T-helper 1 cell treated with Interleukin-12 subunit alpha and Interleukin-12 subunit beta and Interleukin-4 antibody, amounts not matched to agents 30 ng/mL and 1 ng/mL, for 36 hours (primary cell): ENCODE data around the gene CKB. TPM values are rescaled to one million over a fixed set of nuclear protein-coding genes. Genes with fewer than 3 reads are reported as not detected.

Source experiments
- intact Hi-C: fragments of 100-400 bp; cut with micrococcal nuclease; formaldehyde crosslinking; loops from one replicate; pipeline ENCODE4 v1.15.1; 2024
- total RNA-seq: library from RNA; stranded (reverse); gene quantifications from 2 replicates; pipeline ENCODE4 v1.2.3, GENCODE V29; 2022

The CKB gene
- total RNA-seq, 1 donor from 2014 or later: 4.2 TPM

DNA sequence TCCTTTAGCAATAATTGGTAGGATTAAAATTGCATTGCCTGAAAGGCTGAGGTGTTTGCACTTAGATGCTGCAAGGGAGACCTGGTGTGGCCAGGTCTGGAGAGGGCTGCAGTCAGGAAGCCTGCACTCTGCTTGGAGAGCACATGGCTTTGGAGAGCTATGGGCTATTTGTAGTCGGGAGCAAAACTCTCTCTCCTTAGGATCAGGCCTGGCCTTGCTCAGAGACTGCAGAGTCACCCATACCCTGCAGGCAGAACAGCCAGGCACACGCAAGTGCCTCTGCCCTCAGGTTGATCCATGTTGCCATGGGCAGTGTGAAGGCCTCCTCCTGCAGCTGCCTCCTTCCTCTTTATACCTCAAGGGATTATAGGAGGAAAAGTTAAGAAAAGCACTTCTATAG, 26.8 kb downstream of the CKB start:
- intact Hi-C loops: no loop called here

DNA sequence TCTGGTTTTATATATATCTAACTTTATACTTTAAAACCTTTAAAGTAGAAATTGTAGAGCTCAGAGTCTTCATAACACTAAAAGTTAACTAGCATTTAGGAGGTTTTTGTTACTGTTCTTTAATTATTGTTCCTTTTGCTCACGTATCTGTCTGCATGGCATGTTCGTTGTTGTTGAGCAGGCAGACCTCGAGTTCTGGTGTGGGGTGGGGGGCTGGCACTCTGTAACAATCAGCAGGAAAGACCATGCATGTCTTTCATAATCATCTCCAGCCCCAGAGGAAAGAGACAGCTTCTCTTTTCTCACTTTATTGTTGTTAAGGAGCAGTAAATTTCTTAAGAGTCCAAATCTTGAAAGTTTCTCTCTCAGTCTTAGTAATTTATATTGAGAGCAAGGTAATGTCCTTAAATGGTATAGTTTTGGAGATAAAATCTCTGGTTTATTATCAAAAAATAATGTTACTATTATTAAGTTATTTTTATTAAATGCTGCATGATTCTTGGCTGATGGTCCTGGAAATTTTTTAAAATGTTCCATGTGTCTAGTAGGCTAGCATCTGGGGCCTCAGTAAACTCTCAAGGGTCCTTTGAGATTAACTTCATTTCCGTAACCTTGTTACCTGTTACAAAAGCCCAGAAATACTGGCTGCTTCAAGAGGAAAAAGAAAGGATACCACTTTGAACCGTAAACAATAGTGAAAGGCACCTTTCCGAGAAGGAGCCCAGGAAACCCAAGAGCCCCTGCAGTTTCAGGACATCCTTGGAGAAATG, 30.3 kb downstream of the CKB start:
- intact Hi-C loops: no loop called here

DNA sequence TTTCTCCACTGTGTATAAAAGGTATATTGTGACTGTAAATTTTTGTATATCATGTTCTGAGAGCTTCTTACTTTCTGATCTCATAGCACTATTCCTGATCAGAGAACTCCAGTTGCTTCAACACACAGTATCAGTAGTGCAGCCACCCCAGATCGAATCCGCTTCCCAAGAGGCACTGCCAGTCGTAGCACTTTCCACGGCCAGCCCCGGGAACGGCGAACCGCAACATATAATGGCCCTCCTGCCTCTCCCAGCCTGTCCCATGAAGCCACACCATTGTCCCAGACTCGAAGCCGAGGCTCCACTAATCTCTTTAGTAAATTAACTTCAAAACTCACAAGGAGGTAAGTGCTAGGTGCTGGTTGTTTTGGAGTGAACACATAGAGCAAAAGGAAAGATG, 30.9 kb downstream of the CKB start:
- intact Hi-C loops: no loop called here

DNA sequence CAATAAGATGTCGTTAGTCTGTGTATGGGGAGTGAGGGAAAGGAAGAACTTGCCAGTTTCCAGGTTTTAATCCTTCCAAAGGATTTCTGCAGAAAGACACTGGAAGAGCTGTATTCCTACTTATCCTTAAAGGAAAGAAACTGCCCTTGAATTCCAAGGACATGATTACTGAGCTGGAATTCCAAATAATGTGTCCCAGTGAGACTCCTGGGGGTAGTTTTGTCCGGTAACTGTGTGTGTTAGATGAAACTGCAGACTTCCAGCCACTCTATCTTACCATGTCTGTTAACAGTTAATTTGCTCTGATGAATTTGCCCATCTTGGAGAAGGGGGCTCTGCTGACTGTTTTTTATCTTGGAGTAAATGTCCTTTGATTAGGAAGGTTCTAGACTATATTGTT, 33.0 kb downstream of the CKB start:
- intact Hi-C loops: no loop called here

DNA sequence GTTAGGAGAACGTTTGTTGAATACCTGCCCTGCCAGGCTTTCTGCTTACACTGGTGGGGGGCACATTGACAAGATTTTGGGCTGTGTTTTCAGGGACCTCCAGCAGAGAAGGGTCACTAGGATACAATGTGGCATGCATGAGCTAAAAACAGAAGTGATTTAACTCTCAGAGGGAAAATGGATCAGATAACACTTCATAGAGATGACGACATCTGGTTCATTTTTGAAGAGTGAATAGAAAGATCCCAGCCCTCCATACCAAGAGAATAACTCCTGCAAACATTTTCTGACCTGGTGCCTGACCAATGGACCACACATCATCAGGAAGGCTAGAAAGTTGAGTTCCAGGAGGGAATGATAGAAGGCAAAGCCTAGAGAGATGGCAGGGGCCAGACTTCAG, 33.7 kb downstream of the CKB start:
- intact Hi-C loops: no loop called here

DNA sequence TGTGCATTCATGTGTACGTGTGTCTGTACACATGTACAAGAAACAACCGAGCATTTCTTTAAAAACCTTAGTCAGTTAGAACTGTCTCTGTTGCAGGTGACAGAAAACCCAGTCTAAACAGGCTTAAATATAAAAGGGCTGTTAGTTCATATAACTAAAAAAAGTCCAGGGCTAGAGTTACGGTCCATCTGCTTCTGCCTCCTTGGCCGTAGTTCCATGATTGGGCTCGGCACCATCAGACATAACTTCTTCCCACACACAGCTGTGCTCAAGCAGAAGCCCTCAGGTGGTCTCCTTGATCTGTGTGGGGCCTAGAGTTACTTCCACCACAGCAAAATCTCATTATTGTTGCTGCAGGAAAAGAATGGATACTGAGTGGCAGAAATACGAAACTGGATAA, 34.6 kb downstream of the CKB start:
- intact Hi-C loops: no loop called here

DNA sequence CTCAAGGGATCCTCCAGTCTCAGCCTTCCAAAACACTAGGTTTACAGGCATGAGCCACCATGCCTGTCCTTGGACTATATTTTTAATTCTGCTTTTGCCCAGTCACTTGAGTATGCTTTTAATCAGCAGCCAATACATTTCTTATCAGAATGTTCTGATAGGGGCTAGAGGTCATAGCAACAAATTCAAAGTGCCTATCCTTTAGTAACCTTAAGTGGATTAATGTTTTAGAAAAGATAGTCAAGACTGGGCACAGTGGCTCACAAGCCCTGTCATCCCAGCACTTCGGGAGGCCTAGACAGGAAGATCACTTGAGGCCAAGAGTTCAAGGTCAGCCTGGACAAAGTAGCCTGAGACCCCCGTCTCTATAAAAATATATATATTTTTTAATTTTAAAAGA, 37.1 kb downstream of the CKB start:
- intact Hi-C loops: no loop called here

DNA sequence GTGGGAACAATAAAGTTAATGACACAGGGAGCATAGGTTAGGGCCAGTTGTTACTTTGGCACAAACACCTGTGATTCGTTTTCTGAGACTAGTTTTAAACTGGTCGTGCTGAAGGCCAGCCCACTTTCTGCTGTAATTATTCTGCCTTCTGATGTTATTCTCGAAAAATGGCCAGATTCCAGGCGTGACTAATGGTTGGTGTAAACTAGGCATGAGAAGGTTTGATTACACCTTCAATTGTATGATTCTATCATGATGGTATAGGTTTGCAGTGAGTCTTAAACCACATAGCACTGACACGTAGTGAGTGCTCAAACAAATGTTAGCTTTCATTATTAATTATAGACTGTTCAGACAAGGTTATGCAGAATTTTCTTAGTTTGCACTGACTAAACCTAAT, 39.0 kb downstream of the CKB start:
- intact Hi-C loops: no loop called here

DNA sequence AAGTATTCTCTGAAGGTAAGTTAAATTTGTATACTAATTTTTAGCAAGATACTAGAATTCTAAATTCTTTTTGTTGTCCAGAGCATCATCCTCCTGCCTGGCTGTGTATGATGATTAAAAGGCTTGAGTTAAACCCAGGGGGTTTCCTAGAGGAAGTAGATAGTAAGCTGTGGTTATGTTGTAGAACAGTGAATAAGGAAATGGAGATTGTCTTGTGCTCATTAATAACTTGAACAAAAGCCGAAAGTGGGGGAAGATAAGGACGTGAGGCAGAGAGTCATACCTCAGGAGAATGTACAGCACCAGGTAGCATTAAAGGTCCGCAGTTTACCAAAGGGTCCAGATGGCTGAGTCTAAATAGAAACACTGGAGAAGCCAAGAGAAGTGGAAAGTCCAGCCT, 42.0 kb downstream of the CKB start:
- intact Hi-C loops: no loop called here

DNA sequence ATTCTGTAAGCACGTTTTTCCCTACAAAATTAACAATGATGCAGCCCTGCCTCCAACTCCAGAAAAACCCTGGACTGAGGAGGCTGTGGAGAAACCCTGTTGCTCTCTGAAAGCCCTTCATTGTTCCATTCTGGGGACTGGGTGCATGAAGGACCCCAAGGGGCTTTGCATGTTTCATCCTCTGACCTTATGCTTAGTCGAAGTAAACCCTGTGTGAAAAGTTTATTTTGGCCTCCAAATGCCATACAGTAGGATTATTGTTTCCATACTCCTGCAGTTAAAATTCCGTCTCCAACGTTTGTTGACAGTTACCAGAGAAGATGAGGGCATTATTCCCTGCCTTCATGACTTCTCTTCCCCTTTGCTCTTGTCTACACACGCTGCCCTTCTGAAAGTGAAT, 46.0 kb downstream of the CKB start:
- intact Hi-C loops: no loop called here

DNA sequence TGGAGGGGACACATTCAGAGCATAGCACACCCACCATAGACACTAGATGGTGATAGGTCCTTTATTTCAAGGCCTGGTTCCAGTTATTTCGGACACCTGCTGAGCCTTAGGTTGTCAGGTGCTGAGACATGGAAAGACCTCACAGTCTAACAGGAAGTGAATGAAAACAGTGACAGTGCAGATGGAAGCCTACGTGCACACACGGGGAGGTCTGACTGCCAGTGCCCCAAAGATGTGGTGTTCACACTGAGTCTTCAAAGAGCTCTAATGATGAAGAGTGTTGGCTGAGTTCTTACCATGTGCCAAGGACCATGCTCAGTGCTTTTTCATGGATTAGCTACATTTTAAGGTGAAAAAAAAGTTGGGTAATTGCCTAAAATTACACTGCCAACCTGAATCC, 46.6 kb downstream of the CKB start:
- intact Hi-C loops: no loop called here

DNA sequence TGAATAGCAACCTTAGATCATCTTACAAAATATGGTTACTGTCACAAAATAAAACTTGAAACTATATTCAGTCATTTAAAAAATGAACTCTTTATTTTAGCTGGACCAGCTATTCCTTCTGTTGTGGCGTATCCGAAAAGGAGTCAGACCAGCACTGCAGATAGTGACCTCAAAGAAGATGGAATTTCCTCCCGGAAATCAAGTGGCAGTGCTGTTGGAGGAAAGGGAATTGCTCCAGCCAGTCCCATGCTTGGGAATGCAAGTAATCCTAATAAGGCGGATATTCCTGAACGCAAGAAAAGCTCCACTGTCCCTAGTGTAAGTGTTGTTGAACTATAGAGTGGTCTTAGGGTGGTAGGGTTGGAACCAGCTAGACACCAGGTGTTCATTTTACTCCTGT, 47.7 kb downstream of the CKB start:
- intact Hi-C loops: no loop called here

DNA sequence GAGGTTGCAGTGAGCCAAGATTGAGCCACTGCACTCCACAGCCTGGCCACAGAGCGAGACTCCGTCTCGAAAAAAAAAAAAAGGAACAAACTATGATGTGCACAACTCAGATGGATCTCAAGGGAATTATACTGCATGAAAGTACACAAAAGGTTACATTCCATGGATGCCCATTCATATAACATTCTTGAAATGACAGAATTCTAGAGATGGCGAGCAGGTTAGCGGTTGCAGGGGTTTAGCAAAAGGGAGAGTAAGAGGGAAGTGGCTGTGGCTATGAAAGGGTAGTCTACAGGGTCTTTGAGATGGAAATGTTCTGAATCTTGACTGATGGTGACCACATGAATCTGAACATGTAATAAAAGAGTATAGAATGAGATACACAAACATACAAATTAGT, 49.7 kb downstream of the CKB start:
- intact Hi-C loops: no loop called here

Other genes starting within 250 kb of the CKB start
- gene EIF5, start 188.6 kb downstream of the CKB start, total RNA-seq: 200 and 208 TPM in 2 replicates
- 89.6 and 91.6 TPM in 2 replicates for gene MARK3, start 137.4 kb downstream of the CKB start, total RNA-seq
- 11.0 and 11.9 TPM in 2 replicates for gene TRMT61A, start 6.4 kb upstream of the CKB start, total RNA-seq
- 28.6 and 29.0 TPM in 2 replicates for gene BAG5, start 39.8 kb upstream of the CKB start, total RNA-seq
- gene COA8, start 40.1 kb upstream of the CKB start, total RNA-seq: 25.0 and 26.3 TPM in 2 replicates
- gene KLC1, start 106.4 kb upstream of the CKB start, total RNA-seq: 150 and 155 TPM in 2 replicates
- 36.1 and 39.6 TPM in 2 replicates for gene XRCC3, start 192.6 kb upstream of the CKB start, total RNA-seq
- 17.2 and 17.4 TPM in 2 replicates for gene ZFYVE21, start 193.0 kb upstream of the CKB start, total RNA-seq